CD14-positive monocyte (primary cell): ENCODE results near the gene UBLCP1. TPM values are rescaled to one million over a fixed set of nuclear protein-coding genes. Genes with fewer than 3 reads are reported as not detected.
A peak's percentile ranks its signal among the peaks of the same experiment; 100 is the strongest.

ENCODE experiments used
- DNase-seq, 3 donors: peaks; one replicate each; pipeline ENCODE4 v3.0.0-alpha.2; 2011 to 2022
- H2AFZ ChIP-seq: 2 replicates; pipeline ENCODE4 v1.6.0; 2012; ENCODE audit warnings: mild to moderate bottlenecking, low read depth, low read length, inconsistent platforms; ENCODE audit not compliant: insufficient read depth, poor library complexity, severe bottlenecking
- H3K27ac ChIP-seq, 2 donors: 1 replicate in 1 of 2; 2 replicates in 1 of 2; pipeline ENCODE4 v1.5.1; 2012 to 2013; ENCODE audit warnings: low read length in 2 of 2, control low read depth in 1 of 2, inconsistent platforms in 1 of 2, low read depth in 1 of 2, mild to moderate bottlenecking in 1 of 2
- H3K27me3 ChIP-seq, 2 donors: one replicate each; pipeline versions ENCODE4 v1.6.0 to v1.6.1; 2011 to 2013; ENCODE audit warnings: low read length in 2 of 2; ENCODE audit not compliant: control insufficient read depth in 2 of 2, insufficient read depth in 2 of 2
- H3K36me3 ChIP-seq, 2 donors: replicated peaks in 1 of 2; 1 replicate in 1 of 2; 2 replicates in 1 of 2; pipeline versions ENCODE4 v1.5.1 to v1.6.1; 2012 to 2013; ENCODE audit warnings: low read length in 2 of 2, control low read depth in 1 of 2, inconsistent platforms in 1 of 2, mild to moderate bottlenecking in 1 of 2; ENCODE audit not compliant: insufficient read depth in 2 of 2, control insufficient read depth in 1 of 2
- H3K4me1 ChIP-seq, 2 donors: 1 replicate in 1 of 2; 2 replicates in 1 of 2; pipeline versions ENCODE4 v1.5.1 to v1.6.1; 2012 to 2013; ENCODE audit warnings: low read length in 2 of 2, control low read depth in 1 of 2, inconsistent platforms in 1 of 2, mild to moderate bottlenecking in 1 of 2, moderate library complexity in 1 of 2; ENCODE audit not compliant: insufficient read depth in 2 of 2, control insufficient read depth in 1 of 2
- H3K4me2 ChIP-seq: replicated peaks from 2 replicates; pipeline ENCODE3; 2012; ENCODE audit warnings: low read length, moderate library complexity, mild to moderate bottlenecking; ENCODE audit not compliant: poor library complexity, severe bottlenecking; ENCODE audit errors: extremely low read depth
- H3K4me3 ChIP-seq, 3 experiments: fragments of 200-600 bp in 1 of 3; sonication (generic) in 1 of 3; replicated peaks in 1 of 3; 1 replicate in 2 of 3; 2 replicates in 1 of 3; pipeline ENCODE4 v1.5.1; 2011 to 2013; ENCODE audit warnings: low read length in 3 of 3, mild to moderate bottlenecking in 3 of 3, control low read depth in 2 of 3, low read depth in 2 of 3, inconsistent platforms in 1 of 3, moderate library complexity in 1 of 3
- H3K79me2 ChIP-seq: 2 replicates; pipeline ENCODE4 v1.6.0; 2012; ENCODE audit warnings: mild to moderate bottlenecking, control low read depth, inconsistent platforms, low read length, moderate library complexity; ENCODE audit not compliant: insufficient read depth
- H3K9ac ChIP-seq: 2 replicates; pipeline ENCODE4 v1.6.0; 2017; ENCODE audit warnings: low read length, mild to moderate bottlenecking; ENCODE audit not compliant: insufficient read depth, poor library complexity, severe bottlenecking
- H3K9me3 ChIP-seq, 2 donors: replicated peaks in 1 of 2; 1 replicate in 1 of 2; 2 replicates in 1 of 2; pipeline versions ENCODE4 v1.5.1 to v1.6.1; 2012 to 2013; ENCODE audit warnings: low read length in 2 of 2, control low read depth in 1 of 2; ENCODE audit not compliant: control insufficient read depth in 1 of 2, insufficient read depth in 1 of 2
- H4K20me1 ChIP-seq: 2 replicates; pipeline ENCODE4 v1.6.0; 2012; ENCODE audit warnings: mild to moderate bottlenecking, low read length, control low read depth, moderate library complexity; ENCODE audit not compliant: insufficient read depth
- H3K27ac Mint-ChIP-seq, 7 donors: one replicate each; pipeline ENCODE4 v1.8.0; 2020; ENCODE audit warnings: mild to moderate bottlenecking in 7 of 7, mixed read lengths in 7 of 7, moderate library complexity in 6 of 7, inconsistent platforms in 2 of 7
- H3K27me3 Mint-ChIP-seq, 3 donors: one replicate each; pipeline ENCODE4 v1.8.0; 2021 to 2022; ENCODE audit warnings: low read depth in 3 of 3, mild to moderate bottlenecking in 3 of 3, mixed read lengths in 3 of 3, moderate library complexity in 3 of 3, inconsistent platforms in 1 of 3
- H3K36me3 Mint-ChIP-seq, 2 donors: one replicate each; pipeline ENCODE4 v1.8.0; 2020; ENCODE audit warnings: mixed read lengths in 2 of 2, inconsistent platforms in 1 of 2, mild to moderate bottlenecking in 1 of 2
- H3K4me1 Mint-ChIP-seq: one replicate; pipeline ENCODE4 v1.8.0; 2020; ENCODE audit warnings: mild to moderate bottlenecking, mixed read lengths
- H3K4me3 Mint-ChIP-seq, 2 donors: one replicate each; pipeline ENCODE4 v1.8.0; 2020; ENCODE audit warnings: mild to moderate bottlenecking in 2 of 2, mixed read lengths in 2 of 2, moderate library complexity in 1 of 2
- H3K9me3 Mint-ChIP-seq, 7 donors: one replicate each; pipeline ENCODE4 v1.8.0; 2020 to 2022; ENCODE audit warnings: mixed read lengths in 7 of 7, mild to moderate bottlenecking in 6 of 7, moderate library complexity in 6 of 7, inconsistent platforms in 2 of 7
- WGBS: methylation state at CpG from one replicate; pipeline ENCODE4 v1.1.5; 2013; ENCODE audit warnings: missing lambda C conversion rate; ENCODE audit not compliant: insufficient coverage; 5-methylcytosine and 5-hydroxymethylcytosine counted together
- intact Hi-C, 2 donors: fragments of 100-400 bp; cut with micrococcal nuclease; formaldehyde crosslinking; loops; one replicate each; pipeline versions ENCODE4 v1.15.0 to v1.15.1; 2023
- polyA plus RNA-seq, 3 donors: library from polyadenylated mRNA; depleted of rRNA in 1 of 3; unstranded in 2 of 3; stranded (reverse) in 1 of 3; fragments of 300-500 nt in 2 of 3; fragments of >200 nt in 1 of 3; fragmentation: Illumina TruSeq in 2 of 3; gene quantifications; 1 replicate in 2 of 3; 2 replicates in 1 of 3; pipeline ENCODE4 v1.2.3, GENCODE V29; 2012 to 2021
- TF ChIP-seq, protein P1 (sequence below): fragments of 200-600 bp; IDR thresholded peaks from one replicate; pipeline ENCODE4 v1.8.0; 2022; ENCODE audit warnings: antibody characterized with exemption, mild to moderate bottlenecking

Gene UBLCP1
- polyA plus RNA-seq, 3 donors = 8.8 to 31.5 (median 22.7) TPM

DNA sequence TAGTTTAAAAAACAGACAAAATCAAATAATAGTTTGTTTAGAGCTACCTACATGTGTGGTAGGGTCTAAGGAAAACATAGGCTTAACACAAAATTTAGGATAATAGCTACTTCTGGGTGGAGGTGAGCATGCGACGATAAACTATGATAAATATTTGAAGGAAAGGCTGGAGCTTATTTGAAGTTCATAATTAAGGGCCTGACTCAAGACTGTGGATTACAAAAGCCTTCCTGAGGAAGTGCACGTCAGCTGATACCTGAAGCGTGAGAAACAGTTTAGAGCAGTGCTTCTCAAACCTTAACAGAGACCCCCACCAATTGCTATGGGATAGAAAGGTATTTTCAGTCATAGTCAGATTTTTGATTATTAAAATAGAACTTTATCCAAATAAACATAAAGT is 20.4 kb upstream of the UBLCP1 start:
- H3K9ac ChIP-seq = no peak overlapping the region
- H3K4me2 ChIP-seq = no peak overlapping the region
- TF ChIP-seq, protein P1, sequence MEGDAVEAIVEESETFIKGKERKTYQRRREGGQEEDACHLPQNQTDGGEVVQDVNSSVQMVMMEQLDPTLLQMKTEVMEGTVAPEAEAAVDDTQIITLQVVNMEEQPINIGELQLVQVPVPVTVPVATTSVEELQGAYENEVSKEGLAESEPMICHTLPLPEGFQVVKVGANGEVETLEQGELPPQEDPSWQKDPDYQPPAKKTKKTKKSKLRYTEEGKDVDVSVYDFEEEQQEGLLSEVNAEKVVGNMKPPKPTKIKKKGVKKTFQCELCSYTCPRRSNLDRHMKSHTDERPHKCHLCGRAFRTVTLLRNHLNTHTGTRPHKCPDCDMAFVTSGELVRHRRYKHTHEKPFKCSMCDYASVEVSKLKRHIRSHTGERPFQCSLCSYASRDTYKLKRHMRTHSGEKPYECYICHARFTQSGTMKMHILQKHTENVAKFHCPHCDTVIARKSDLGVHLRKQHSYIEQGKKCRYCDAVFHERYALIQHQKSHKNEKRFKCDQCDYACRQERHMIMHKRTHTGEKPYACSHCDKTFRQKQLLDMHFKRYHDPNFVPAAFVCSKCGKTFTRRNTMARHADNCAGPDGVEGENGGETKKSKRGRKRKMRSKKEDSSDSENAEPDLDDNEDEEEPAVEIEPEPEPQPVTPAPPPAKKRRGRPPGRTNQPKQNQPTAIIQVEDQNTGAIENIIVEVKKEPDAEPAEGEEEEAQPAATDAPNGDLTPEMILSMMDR = no peak
- intact Hi-C loops = no loop called here
- peaks cover 0 to 5% of the 10 kb centered on the region in 2 donors for H3K4me1 ChIP-seq
- H3K27me3 ChIP-seq = no peaks in the 10 kb centered on the region
- H3K9me3 Mint-ChIP-seq = no peaks in the 10 kb centered on the region
- no peaks in the 10 kb centered on the region for H3K9me3 ChIP-seq
- no peaks in the 10 kb centered on the region for H4K20me1 ChIP-seq
- H3K27ac Mint-ChIP-seq = no peak overlapping the region
- H3K36me3 ChIP-seq = no peaks in the 10 kb centered on the region
- H3K79me2 ChIP-seq = no peaks in the 10 kb centered on the region
- DNase-seq = peak; percentile 8 to 39 (median 16)
- peaks cover 2 to 3% (median 2%) of the 10 kb centered on the region in 3 donors for H3K27me3 Mint-ChIP-seq
- H2AFZ ChIP-seq = no peak overlapping the region
- 51% methylated on average over 2 of the region's 4 CpGs for WGBS
- no peaks in the 10 kb centered on the region for H3K36me3 Mint-ChIP-seq
- no peak overlapping the region for H3K27ac ChIP-seq
- H3K4me1 Mint-ChIP-seq = peaks cover 12% of the 10 kb centered on the region
- H3K4me3 ChIP-seq = no peak overlapping the region
- no peak overlapping the region for H3K4me3 Mint-ChIP-seq

DNA sequence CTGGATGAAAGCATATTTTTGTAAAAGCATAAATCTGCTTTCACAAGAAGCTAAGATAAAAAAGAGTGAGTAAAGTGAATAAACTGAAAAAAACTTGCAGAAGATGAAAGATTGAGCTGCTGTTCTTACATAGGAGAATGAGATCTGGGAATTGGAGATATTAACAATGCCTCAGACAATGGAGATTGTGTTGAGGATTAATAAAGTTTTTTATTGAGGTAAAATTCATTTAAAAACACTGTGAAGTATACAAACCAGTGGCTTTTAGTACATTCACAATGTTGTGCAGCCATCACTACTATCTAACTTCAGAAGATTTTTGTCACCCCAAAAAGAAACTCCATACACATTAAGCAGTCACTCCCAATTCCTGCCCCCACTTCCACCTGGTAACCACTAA is 19.7 kb upstream of the UBLCP1 start:
- no peak overlapping the region for H3K27ac Mint-ChIP-seq
- Histone ChIP-seq H3K9me3 (no peaks in the 10 kb centered on the region), H3K9ac (no peak overlapping the region), H3K79me2 (no peaks in the 10 kb centered on the region), H3K4me1 (peaks cover 0 to 5% of the 10 kb centered on the region in 2 donors), H3K4me3 (no peak overlapping the region), H2AFZ (no peak overlapping the region), H3K36me3 (no peaks in the 10 kb centered on the region), H3K27me3 (no peaks in the 10 kb centered on the region), H3K4me2 (no peak overlapping the region), H3K27ac (no peak overlapping the region), H4K20me1 (no peaks in the 10 kb centered on the region)
- H3K4me1 Mint-ChIP-seq = peaks cover 12% of the 10 kb centered on the region
- H3K4me3 Mint-ChIP-seq = no peak overlapping the region
- no peaks in the 10 kb centered on the region for H3K36me3 Mint-ChIP-seq
- H3K27me3 Mint-ChIP-seq = peaks cover 2 to 3% (median 2%) of the 10 kb centered on the region in 3 donors
- TF ChIP-seq, protein P1 = no peak
- H3K9me3 Mint-ChIP-seq = no peaks in the 10 kb centered on the region
- DNase-seq = no peak
- intact Hi-C loops = no loop called here
